ENCODE results near the gene PRSS33.

The PRSS33 gene

DNA sequence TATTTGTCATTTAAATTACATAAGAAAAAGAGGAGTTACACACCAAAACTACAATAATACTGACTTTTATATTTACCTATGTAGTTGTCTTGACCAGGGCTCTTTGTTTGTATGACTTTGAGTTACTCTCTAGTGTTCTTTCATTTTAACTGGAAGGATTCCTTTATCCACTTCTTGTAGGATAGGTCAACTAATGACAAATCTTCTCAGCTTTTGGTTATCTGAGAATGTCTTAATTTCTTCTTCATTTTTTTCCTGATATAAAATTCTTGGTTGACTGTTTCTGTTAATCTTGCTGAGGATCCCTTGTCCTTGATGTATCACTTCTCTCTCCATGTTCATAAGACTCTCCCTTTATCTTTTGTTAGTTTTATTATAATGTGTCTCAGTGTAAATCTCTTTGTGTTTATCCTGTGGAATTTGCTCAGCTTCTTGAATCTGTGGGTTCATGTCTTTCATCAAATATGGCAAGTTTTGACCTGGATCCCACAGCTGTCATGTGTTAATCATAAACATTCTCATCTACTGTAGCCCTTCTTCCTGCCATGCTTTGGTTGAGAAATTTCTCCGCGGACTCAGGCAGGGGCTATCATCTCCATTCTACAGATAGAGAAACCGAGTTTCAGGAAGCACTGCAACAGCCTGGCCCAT lies 16.3 kb upstream of the PRSS33 start:
- in situ Hi-C loops (cut with MboI; ENCODE audit: low sequenced_read_pairs) = no loop called here

DNA sequence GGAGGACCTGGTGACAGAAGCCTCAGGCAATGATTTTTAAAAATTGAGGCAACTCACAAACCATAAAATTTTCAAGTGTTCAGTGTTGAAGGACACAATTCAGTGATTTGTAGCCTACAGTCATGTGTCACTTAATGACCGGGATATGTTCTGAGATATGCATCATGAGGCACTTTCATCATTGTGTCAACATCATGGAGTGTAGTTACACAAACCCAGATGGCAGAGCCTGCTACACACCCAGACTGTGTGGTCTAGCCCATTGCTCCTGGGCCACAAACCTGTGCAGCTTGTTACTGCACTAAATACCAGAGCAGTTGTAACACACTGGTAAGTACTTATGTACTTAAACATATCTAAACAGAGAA lies 12.5 kb upstream of the PRSS33 start:
- in situ Hi-C loops (cut with MboI; ENCODE audit: low sequenced_read_pairs) = no loop called here

DNA sequence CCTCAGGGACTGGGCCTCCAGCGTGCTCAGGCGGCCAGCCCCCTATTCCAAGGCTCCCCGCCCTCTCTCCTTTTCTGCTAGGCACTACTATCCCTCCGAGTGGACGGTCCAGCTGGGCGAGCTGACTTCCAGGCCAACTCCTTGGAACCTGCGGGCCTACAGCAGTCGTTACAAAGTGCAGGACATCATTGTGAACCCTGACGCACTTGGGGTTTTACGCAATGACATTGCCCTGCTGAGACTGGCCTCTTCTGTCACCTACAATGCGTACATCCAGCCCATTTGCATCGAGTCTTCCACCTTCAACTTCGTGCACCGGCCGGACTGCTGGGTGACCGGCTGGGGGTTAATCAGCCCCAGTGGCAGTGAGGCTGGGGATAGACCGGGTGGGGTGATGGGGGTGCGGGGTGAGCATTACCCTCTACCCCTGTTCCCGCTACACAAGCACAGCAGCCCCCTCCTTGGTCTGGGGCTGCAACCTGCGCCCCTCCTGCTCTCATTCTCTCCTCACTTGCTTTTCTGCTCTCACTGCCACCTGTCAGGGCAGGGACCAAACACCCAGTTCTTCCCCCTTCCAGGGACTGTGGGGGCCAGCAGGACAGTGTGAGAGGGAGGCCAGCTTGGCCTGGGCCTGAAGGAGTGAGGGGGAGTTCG lies 12.0 kb upstream of the PRSS33 start:
- in situ Hi-C loops (cut with MboI; ENCODE audit: low sequenced_read_pairs) = no loop called here

DNA sequence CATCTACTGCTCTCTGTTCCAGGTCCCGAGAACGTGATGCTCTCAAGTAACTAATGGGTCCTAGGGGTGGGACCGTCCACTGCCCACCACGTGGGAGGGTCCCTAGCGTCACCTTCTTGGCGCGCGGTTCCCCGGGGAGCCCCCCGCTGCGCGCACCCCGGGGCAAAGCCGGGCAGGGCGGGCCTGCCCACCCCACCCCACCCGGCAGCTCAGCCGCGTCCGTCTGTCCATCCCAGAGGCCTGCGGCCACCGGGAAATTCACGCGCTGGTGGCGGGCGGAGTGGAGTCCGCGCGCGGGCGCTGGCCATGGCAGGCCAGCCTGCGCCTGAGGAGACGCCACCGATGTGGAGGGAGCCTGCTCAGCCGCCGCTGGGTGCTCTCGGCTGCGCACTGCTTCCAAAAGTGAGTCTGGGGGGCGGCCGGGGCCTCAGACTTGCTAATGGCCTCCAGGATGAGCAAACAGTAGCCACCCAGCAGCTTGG lies 11.4 kb upstream of the PRSS33 start:
- in situ Hi-C loops (cut with MboI; ENCODE audit: low sequenced_read_pairs) = no loop called here

DNA sequence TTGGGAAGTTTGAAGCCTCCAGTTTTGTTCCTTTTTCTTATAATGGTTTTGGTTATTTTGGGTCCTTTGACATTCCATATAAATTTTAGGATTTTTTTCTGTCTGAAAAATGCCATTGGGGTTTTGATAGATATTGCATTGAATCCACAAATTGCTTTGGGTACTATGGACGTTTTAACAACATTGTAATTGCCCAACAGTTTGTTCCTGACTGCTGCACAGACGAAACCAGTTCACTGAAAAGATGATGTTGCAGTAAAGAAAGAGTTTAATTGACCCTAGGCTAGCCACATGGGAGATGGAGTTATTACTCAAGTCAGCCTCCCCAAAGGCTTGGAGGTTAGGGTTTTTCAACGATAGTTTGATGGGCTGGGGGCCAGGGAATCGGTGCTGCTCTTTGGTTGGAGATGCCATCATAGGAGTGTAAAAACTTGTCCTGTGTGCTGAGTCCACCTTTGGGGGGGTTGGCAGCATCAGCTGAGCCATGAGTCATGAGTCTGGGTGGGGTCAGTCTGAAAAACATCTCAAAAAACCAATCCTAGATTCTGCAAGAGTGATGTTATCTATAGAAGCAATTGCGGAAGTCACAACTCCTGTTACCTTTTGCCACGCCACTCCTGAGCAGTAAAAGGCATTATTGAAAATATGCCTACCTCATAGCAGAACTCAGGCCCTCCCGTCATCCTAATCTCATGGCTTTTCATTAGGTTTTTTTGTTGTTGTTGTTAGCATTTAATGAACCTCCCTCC lies 8.2 kb upstream of the PRSS33 start:
- in situ Hi-C loops (cut with MboI; ENCODE audit: low sequenced_read_pairs) = no loop called here

DNA sequence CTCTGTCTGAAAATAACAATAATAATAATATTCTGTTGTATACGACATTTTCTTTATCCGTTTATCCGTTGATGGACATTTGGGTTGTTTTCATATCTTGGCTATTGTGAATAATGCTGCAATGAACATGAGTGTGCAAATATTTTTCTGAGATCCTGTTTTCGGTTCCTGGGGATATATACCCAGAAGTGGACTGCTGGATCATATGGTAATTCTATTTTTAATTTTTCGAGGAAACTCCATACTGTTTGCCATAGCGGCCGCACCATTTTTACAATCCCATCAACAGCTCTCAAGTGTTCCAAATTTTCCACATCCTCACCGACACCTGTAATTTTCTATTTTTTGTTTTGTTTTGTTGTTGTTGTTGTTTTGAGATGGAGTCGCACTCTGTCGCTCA lies 5.6 kb upstream of the PRSS33 start:
- in situ Hi-C loops (cut with MboI; ENCODE audit: low sequenced_read_pairs) = no loop called here

DNA sequence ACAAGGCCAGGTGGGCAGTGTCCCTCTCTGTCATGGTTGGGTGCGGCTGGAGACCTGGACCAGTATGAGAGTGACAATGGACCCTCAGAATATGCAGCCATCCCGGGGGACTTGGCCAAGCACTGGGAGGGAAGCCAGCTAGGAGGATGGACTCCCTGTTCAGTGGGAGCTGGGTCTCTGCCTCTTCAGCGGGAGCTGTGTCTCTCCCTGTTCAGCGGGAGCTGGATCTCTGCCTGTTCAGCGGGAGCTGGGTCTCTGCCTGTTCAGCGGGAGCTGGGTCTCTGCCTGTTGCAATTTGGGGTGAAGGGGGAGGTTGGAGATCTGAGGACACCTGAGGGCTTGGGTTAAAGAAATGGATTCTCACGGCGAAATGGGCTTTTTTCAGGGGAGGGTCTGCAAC lies 3.8 kb upstream of the PRSS33 start:
- in situ Hi-C loops (cut with MboI; ENCODE audit: low sequenced_read_pairs) = no loop called here

DNA sequence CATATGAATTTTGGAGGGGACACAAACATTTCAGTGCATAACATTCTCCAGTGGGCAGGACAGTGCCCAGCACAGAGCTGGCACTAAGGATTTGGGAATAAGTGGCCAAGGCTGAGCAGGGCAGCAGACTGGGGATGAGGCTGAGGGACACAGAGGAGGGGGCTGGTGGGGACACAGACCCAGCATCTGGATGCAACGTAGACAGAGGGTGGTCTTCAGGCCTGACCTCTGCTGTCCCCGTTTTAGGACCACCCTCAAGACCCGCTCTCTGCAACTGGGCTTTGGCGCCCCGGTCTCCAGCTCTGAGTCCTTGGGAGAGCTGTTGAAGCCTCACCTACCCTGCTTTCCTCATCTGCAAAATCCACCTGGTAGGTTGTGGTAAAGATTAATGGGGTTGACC lies 3.3 kb upstream of the PRSS33 start:
- in situ Hi-C loops (cut with MboI; ENCODE audit: low sequenced_read_pairs) = no loop called here

DNA sequence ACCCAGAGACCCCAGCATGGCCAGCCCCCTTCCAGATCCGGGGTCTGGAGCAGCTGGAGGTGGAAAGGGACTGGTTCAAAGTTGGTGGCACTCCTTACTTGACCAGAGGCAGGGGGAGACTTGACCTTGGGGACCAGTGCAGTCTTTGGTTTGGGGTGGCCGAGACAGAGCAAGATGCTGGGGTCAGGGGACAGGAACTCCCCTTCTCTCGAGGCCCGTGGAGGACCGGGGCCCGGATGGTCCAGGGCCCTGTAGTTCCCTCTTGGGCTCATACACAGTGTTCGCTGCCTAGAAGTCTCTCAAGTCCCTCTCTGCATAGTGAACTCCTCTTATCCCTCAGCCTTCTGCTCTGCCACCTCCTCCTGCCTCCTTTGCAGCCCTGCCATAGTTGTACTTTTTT lies 601 bp upstream of the PRSS33 start:
- in situ Hi-C loops (cut with MboI; ENCODE audit: low sequenced_read_pairs) = no loop called here

DNA sequence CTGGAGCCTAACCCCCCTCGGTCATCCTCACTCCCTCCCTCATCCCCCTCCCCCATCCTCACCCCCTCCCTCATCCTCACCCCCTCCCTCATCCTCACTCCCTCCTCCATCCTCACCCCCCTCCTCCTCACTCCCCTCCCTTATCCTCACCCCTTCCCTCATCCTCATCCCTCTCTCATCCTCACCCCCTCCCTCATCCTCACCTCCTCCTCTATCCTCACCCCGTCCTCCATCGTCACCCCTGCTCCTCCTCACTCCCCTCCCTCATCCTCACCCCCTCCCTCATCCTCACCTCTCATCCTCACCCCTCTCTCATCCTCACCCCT lies 571 bp downstream of the PRSS33 start:
- in situ Hi-C loops (cut with MboI; ENCODE audit: low sequenced_read_pairs) = no loop called here

DNA sequence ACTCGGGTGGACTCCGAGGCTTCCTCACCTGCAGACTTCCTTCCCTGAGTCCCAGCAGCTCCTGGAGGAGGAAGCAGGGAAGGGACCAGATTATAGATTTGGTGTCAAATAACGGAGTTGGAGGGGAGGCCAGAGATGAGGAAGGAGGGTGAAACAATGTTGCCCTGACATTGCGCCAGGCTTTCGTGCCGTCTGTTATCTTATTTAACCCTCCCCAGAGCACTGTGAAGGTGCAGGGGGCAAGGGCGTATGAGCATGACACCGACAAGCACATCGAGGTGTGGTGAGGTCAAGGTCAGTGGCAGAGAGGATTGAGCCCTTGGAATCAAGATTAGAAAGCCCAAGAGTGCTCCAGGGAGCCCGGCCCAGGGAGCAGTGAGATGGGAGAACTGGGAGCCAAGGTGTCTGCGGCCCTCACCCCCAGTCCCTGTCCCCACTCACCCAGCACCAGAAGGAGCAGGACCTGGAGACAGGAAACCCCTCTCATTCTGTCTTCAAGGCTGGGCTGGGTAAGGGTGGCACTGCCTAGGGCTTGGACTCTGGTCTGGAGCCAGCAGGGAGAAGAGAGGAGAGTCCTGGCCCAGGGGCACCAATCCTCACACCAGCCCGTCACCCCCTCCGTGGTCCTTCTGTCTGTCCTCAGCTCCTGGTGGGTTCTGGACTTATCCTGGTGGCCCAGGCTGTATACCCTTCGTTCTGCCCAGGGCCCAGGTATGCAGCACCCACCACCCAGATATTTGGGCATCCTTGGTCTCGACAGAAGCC lies 1.1 kb downstream of the PRSS33 start:
- in situ Hi-C loops (cut with MboI; ENCODE audit: low sequenced_read_pairs) = no loop called here

DNA sequence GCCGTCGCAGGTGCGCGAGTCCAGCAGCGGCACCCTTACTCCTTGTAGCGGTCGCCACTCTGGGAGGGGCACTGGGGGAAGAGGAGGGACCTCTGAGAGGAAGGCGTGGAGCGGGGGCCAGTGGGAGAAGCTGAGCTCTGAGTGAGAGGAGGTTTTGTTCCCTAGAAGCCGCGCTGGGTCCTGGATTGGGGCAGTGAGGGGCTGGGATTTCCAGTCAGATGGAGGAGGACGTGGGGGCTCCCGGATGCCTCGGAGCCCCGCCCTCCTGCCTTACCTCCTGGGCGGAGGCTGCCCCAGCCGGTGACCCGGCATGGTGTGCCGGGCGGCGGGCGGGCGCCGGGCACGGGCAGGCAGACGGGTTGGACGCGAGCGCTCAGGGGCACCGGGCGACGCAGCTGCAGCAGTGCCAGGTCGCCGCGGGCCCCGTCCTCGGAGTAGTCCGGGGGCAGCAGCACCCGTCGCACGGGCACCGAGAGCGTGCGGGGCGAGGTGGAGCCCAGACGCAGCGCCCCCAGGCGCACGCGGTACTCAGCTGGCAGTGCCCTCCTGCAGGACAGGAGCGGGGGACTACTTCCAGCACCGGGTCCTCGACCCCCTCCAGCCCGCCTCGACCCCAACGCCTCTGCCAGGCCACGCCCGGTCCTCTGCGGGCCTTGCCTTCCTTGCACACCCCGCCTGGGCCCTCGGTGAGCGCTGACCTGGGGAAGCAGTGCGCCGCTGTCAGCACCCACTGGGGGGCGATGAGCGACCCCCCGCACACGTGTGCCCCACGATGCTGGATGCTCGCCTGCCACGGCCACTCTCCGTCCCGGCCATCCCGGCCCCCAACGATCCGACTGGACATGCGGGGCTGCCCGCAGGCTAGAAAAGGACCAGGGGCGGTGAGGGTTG lies 2.0 kb downstream of the PRSS33 start:
- in situ Hi-C loops (cut with MboI; ENCODE audit: low sequenced_read_pairs) = no loop called here

DNA sequence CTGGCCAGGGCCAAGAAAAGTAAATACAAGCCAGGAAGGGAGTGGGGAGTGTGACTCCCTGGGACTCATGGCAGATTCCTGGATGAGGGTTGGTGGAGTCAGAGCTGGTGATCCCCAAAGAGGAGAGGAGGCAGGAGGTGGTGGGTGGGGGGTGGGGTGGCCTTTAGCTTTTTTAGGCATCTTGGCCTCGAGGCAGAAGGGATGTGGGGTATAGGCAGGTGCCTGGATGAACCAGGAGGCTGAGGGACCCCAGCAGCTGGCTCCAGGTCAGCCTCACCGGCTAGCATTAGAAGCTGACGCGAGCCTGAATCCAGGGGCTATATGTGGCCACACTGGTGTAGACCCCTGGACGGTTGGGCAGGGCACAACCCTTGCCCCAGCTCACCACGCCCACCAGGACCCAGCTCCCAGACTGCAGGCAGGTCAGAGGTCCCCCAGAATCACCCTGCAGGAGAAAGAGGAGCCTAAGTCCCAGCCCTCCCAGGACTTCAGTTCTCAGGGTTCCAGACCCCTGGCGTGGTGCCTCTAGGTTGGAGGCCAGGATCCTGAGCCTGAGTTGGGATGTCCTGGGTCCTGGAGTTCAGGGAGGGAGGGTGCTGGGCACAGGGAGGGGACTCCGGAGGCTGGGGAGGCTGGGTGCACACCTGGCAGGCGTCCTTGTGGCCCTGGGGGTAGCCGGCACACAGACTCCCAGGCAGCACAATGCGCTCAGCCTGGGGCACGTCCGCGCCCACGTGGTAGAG lies 2.8 kb downstream of the PRSS33 start:
- in situ Hi-C loops (cut with MboI; ENCODE audit: low sequenced_read_pairs) = no loop called here

DNA sequence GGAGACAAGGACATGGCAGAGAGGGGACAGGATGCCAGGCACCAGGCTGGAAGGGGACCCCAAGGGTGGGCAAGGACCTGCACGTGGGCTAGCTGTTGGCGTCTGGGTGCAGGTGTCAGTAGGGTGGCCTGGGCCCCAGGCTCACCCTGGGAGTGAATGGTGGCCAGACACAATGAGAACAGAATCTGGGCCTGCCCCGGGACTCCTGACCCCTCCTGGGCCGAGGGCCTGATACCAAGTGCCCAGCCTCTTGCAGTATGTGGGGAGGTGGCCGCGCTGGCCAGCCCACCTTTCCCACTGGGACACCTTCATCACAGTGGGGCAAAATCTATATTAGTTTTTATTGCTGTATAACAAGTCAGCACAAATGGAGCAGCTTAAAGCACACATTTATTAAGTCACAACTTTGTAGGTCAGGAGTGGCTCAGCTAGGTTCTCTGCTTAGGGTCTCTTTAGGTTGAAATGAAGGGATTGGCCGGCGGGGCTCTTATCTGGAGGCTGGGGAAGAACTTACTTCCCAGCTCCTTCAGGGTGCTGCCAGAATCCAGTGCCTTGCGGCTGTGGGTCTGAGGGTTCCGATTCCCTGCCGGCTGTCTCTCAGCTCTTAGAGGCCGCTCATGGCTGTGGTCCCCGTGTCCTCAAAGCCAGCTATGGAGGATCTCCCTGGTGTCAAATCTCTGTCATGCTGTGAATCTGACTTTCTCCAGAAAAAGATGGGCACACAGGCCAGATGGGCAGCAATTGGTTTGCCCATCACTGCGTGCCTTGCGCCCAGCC lies 3.6 kb downstream of the PRSS33 start:
- in situ Hi-C loops (cut with MboI; ENCODE audit: low sequenced_read_pairs) = no loop called here

DNA sequence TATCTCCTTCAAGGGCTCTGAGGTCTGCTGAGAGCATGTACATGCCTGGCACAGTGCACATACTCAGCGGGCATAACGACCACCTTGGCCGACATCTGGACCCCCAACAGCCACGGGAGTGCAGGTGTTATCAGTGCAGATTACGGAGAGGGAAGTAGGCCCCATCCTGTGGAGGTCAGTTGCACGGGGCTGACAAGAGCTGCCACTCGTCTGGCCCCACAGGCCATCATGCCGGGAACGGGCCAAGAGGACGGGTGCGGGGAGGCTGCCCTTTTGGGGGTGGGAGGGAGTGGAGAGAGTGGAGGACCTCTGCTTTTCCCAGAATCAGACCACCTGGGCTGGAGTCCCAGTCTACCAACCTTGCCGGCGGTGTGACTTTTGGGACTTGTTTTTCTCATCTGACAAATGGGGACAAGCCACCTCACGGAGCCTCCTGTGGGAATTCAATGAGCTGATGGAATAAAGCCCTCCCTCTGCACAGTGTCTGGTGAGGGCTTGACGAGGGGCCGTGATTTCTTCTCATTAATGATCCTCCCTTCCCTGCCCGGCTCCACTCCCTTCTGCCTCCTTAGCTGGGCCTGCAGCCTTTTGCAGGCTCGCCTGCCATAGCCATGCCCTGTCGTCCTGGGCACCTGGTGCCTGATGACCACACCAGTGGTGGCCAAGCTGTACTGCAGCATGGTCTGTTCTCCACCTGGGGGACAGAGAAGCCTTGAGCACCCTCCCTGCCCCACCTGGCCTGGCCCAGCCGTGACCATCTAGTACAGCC lies 4.6 kb downstream of the PRSS33 start:
- in situ Hi-C loops (cut with MboI; ENCODE audit: low sequenced_read_pairs) = no loop called here

DNA sequence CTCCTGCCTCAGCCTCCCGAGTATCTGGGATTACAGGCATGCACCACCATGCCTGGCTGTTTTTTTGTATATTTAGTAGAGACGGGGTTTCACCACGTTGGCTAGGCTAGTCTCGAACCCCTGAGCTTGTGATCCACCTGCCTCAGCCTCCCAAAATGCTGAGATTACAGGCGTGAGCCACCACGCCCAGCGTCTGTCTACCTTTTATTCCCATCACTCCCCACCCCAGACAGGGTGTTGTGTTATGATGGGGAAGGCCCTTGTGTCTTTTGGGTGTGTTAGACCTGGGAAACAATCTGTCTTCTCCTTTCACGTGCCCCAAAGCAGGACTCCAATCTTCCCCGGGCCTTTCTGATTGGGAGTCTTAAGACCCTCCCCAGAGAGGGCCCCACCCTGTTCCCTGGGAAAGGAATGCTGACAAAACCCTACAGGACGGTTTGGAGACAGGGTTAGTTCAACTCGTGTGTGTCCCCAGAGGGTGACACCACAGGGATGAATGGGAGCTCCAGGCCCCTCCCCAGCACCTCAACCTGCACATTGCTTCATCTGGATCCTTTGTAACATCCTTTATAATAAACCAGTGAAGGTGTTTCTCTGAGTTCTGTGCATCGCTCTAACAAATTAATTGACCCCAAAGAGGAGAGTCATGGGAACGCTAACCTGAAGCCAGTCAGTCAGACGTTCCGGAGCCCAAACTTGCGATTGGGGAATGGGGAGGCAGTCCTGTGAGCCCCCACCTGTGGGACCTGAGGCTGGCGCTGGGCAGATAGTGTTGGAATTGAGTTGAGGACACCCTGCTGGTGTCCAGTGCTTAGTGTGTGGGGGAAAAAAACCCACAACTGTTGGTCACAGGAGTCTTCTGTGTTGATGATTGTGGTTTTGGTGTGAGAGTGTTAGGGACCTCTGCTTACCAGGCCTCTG lies 7.1 kb downstream of the PRSS33 start:
- in situ Hi-C loops (cut with MboI; ENCODE audit: low sequenced_read_pairs) = no loop called here

DNA sequence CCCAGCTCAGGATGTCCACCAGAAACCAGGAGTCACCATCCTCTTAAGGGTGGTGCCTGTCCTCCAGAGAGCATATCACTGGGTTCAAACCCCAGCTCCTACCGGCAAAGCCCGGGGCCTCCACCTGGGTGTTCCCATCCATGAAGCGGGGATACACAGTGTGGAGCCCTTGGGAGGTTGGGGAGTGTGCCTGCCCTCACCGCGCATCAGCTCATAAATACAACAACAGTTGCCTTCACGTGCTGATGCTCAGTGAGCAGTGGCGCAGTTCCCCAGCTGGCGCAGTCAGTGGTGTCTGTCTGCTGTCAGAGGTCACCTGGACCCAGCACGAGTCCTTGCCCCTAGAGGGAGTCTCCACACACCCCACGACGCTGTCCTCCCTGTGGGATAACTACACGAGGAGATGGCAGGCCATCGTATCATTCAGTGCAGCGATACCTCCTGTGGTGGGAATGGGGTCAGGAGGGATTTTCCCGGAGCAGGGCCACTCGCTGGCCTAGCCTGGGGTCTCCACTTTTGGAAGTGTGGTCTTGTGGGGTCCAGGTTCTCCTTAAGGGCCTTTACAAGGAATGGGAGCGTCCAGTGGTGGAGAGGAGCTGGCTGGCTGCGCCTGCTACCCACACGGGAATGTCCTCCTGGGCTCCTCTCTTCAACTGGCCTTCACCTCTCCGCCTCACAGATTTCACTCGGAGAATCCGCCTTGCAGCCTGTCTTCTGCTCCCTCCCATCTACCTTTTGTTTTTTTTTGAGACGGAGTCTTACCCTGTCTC lies 8.0 kb downstream of the PRSS33 start:
- in situ Hi-C loops (cut with MboI; ENCODE audit: low sequenced_read_pairs) = no loop called here
